Mesendoderm (in vitro differentiated cells): ENCODE measurements around the gene SLC6A7.
A peak's percentile ranks its signal among the peaks of the same experiment; 100 is the strongest.
"Not testable (repeated sequence)": the region's sequence is repeated elsewhere in the genome, so short reads cannot be mapped to it uniquely, and the experiment has no call there.

Source experiments
- DNase-seq: peaks from one replicate; pipeline ENCODE4 v3.0.0; 2013
- H2AK5ac ChIP-seq: 2 replicates; pipeline ENCODE4 v1.6.1; 2013; ENCODE audit warnings: low read length, inconsistent platforms
- H2BK120ac ChIP-seq: 2 replicates; pipeline ENCODE4 v1.6.1; 2013; ENCODE audit warnings: low read depth, mild to moderate bottlenecking, low read length, moderate library complexity, mixed read lengths
- H2BK15ac ChIP-seq: replicated peaks from 2 replicates; pipeline ENCODE4 v1.6.1; 2013; ENCODE audit warnings: low read depth, mild to moderate bottlenecking, moderate library complexity
- H2BK5ac ChIP-seq: 2 replicates; pipeline ENCODE4 v1.6.1; 2013; ENCODE audit warnings: low read length, inconsistent platforms
- H3K18ac ChIP-seq: 2 replicates; pipeline ENCODE4 v1.6.1; 2013; ENCODE audit warnings: mild to moderate bottlenecking, low read length, mixed read lengths
- H3K23ac ChIP-seq: one replicate; pipeline ENCODE4 v1.6.1; 2013; ENCODE audit warnings: low read length
- H3K27ac ChIP-seq: 2 replicates; pipeline ENCODE4 v1.5.1; 2013; ENCODE audit warnings: low read depth, mild to moderate bottlenecking, inconsistent platforms, low read length, moderate library complexity
- H3K27me3 ChIP-seq: 2 replicates; pipeline ENCODE4 v1.6.1; 2013; ENCODE audit warnings: low read length, control low read depth, mild to moderate bottlenecking, inconsistent platforms; ENCODE audit not compliant: insufficient read depth, poor library complexity
- H3K36me3 ChIP-seq: 2 replicates; pipeline ENCODE4 v1.6.1; 2013; ENCODE audit warnings: low read length, inconsistent platforms; ENCODE audit not compliant: control insufficient read depth, insufficient read depth
- H3K4ac ChIP-seq: one replicate; pipeline ENCODE4 v1.6.1; 2013; ENCODE audit warnings: low read depth, mild to moderate bottlenecking, low read length, moderate library complexity
- H3K4me1 ChIP-seq: 2 replicates; pipeline ENCODE4 v1.6.1; 2013; ENCODE audit warnings: low read depth, low read length, inconsistent platforms; ENCODE audit not compliant: control insufficient read depth
- H3K4me2 ChIP-seq: 2 replicates; pipeline ENCODE4 v1.6.1; 2013; ENCODE audit warnings: low read length
- H3K4me3 ChIP-seq: 2 replicates; pipeline ENCODE4 v1.5.1; 2013; ENCODE audit warnings: mild to moderate bottlenecking, low read length
- H3K56ac ChIP-seq: one replicate; pipeline ENCODE4 v1.6.1; 2013; ENCODE audit warnings: low read length
- H3K79me1 ChIP-seq: 2 replicates; pipeline ENCODE4 v1.6.1; 2013; ENCODE audit warnings: low read length, inconsistent platforms
- H3K79me2 ChIP-seq: 2 replicates; pipeline ENCODE4 v1.6.1; 2013; ENCODE audit warnings: mild to moderate bottlenecking, low read length; ENCODE audit not compliant: control insufficient read depth, insufficient read depth
- H3K9ac ChIP-seq: 2 replicates; pipeline ENCODE4 v1.6.1; 2013; ENCODE audit warnings: low read length, inconsistent platforms
- H4K5ac ChIP-seq: one replicate; pipeline ENCODE4 v1.6.1; 2013; ENCODE audit warnings: low read length
- H4K8ac ChIP-seq: one replicate; pipeline ENCODE4 v1.6.1; 2013; ENCODE audit warnings: low read depth, mild to moderate bottlenecking, control low read depth, low read length, moderate library complexity
- WGBS: extraction: QIAGEN DNeasy Blood & Tissue Kit; methylation state at CpG from one replicate; pipeline ENCODE4 v1.1.7; 2013; ENCODE audit warnings: low lambda C conversion rate, missing lambda C conversion rate; ENCODE audit not compliant: insufficient coverage; ENCODE audit errors: extremely low coverage; 5-methylcytosine and 5-hydroxymethylcytosine counted together

The SLC6A7 gene

GRCh38 chr5:150248493-150248892 is 58.6 kb downstream of the SLC6A7 start:
- H3K4ac ChIP-seq, H3K79me2 ChIP-seq, H3K27ac ChIP-seq, H3K4me2 ChIP-seq, H3K18ac ChIP-seq, H3K79me1 ChIP-seq, H2AK5ac ChIP-seq, H3K23ac ChIP-seq, H3K4me1 ChIP-seq, H2BK120ac ChIP-seq, H3K56ac ChIP-seq, DNase-seq, H3K27me3 ChIP-seq, H2BK5ac ChIP-seq, H4K8ac ChIP-seq, H4K5ac ChIP-seq, H3K9ac ChIP-seq, H3K4me3 ChIP-seq, H3K36me3 ChIP-seq, H2BK15ac ChIP-seq: not testable (repeated sequence)
- WGBS, result no CpG with 5 or more reads among the region's 6 CpGs

GRCh38 chr5:150248946-150249345 is 59.1 kb downstream of the SLC6A7 start:
- Histone ChIP-seq H4K5ac (no peak overlapping the region), H3K36me3 (no peaks in the 10 kb centered on the region), H2BK5ac (no peak overlapping the region), H3K4ac (no peak overlapping the region), H3K4me1 (no peaks in the 10 kb centered on the region), H3K27ac (no peak overlapping the region), H2AK5ac (no peak overlapping the region), H4K8ac (no peak overlapping the region), H3K56ac (no peak overlapping the region), H3K4me2 (no peak overlapping the region), H3K23ac (no peak overlapping the region), H3K79me1 (no peaks in the 10 kb centered on the region), H3K9ac (no peak overlapping the region), H2BK15ac (no peak overlapping the region), H3K79me2 (no peaks in the 10 kb centered on the region), H3K18ac (no peak overlapping the region), H3K27me3 (no peaks in the 10 kb centered on the region), H2BK120ac (no peak overlapping the region), H3K4me3 (no peak overlapping the region)
- DNase-seq, result no peak
- WGBS, result no CpG with 5 or more reads among the region's 3 CpGs

GRCh38 chr5:150249744-150250143 is 59.9 kb downstream of the SLC6A7 start:
- H3K27me3 ChIP-seq, result no peaks in the 10 kb centered on the region
- no peaks in the 10 kb centered on the region for H3K79me1 ChIP-seq
- H3K9ac ChIP-seq, result no peak overlapping the region
- no CpG with 5 or more reads among the region's 5 CpGs for WGBS
- no peak overlapping the region for H3K56ac ChIP-seq
- no peak overlapping the region for H2BK120ac ChIP-seq
- no peak overlapping the region for H3K4me2 ChIP-seq
- H3K23ac ChIP-seq, result no peak overlapping the region
- H3K4me1 ChIP-seq, result no peaks in the 10 kb centered on the region
- no peak overlapping the region for H4K5ac ChIP-seq
- no peak overlapping the region for H2BK5ac ChIP-seq
- H2AK5ac ChIP-seq, result no peak overlapping the region
- H3K4ac ChIP-seq, result no peak overlapping the region
- H3K18ac ChIP-seq, result no peak overlapping the region
- H2BK15ac ChIP-seq, result no peak overlapping the region
- no peaks in the 10 kb centered on the region for H3K79me2 ChIP-seq
- H3K36me3 ChIP-seq, result no peaks in the 10 kb centered on the region
- no peak overlapping the region for H3K4me3 ChIP-seq
- no peak overlapping the region for H3K27ac ChIP-seq
- DNase-seq, result peak; percentile 43
- H4K8ac ChIP-seq, result no peak overlapping the region

GRCh38 chr5:150251504-150251903 is 61.6 kb downstream of the SLC6A7 start:
- Histone ChIP-seq H3K79me2 (no peaks in the 10 kb centered on the region), H3K4ac (no peak overlapping the region), H3K4me2 (no peak overlapping the region), H2BK120ac (no peak overlapping the region), H2BK5ac (no peak overlapping the region), H2BK15ac (no peak overlapping the region), H3K23ac (no peak overlapping the region), H4K5ac (no peak overlapping the region), H4K8ac (no peak overlapping the region), H3K4me1 (no peaks in the 10 kb centered on the region), H2AK5ac (no peak overlapping the region), H3K27ac (no peak overlapping the region), H3K56ac (no peak overlapping the region), H3K9ac (no peak overlapping the region), H3K27me3 (no peaks in the 10 kb centered on the region), H3K79me1 (no peaks in the 10 kb centered on the region), H3K4me3 (no peak overlapping the region), H3K36me3 (no peaks in the 10 kb centered on the region), H3K18ac (no peak overlapping the region)
- no CpG with 5 or more reads among the region's 7 CpGs for WGBS
- no peak for DNase-seq

- Histone ChIP-seq H3K23ac (no peak overlapping the region), H3K4me3 (no peak overlapping the region), H2BK120ac (no peak overlapping the region), H3K4me1 (no peaks in the 10 kb centered on the region), H2AK5ac (no peak overlapping the region), H2BK15ac (no peak overlapping the region), H3K4me2 (no peak overlapping the region), H4K8ac (no peak overlapping the region), H3K56ac (no peak overlapping the region), H3K4ac (no peak overlapping the region), H2BK5ac (no peak overlapping the region), H3K36me3 (no peaks in the 10 kb centered on the region), H3K27ac (no peak overlapping the region), H3K9ac (no peak overlapping the region), H3K79me1 (no peaks in the 10 kb centered on the region), H3K27me3 (no peaks in the 10 kb centered on the region), H3K79me2 (no peaks in the 10 kb centered on the region), H3K18ac (no peak overlapping the region), H4K5ac (no peak overlapping the region)
- no CpG with 5 or more reads among the region's 6 CpGs for WGBS
- DNase-seq, result no peak
Observed at GRCh38 chr5:150252489-150252888, 62.6 kb downstream of the SLC6A7 start.

- H3K56ac ChIP-seq, result no peak overlapping the region
- no peak overlapping the region for H4K8ac ChIP-seq
- no peak overlapping the region for H2BK15ac ChIP-seq
- H3K79me1 ChIP-seq, result no peaks in the 10 kb centered on the region
- no peak overlapping the region for H2BK120ac ChIP-seq
- no peak overlapping the region for H3K9ac ChIP-seq
- H3K79me2 ChIP-seq, result no peaks in the 10 kb centered on the region
- no peak overlapping the region for H3K4me2 ChIP-seq
- no peak overlapping the region for H3K4ac ChIP-seq
- H3K4me3 ChIP-seq, result no peak overlapping the region
- no peak overlapping the region for H4K5ac ChIP-seq
- no CpG with 5 or more reads among the region's 10 CpGs for WGBS
- H3K27me3 ChIP-seq, result no peaks in the 10 kb centered on the region
- H2BK5ac ChIP-seq, result no peak overlapping the region
- H3K27ac ChIP-seq, result no peak overlapping the region
- H3K18ac ChIP-seq, result no peak overlapping the region
- no peaks in the 10 kb centered on the region for H3K4me1 ChIP-seq
- no peaks in the 10 kb centered on the region for H3K36me3 ChIP-seq
- H2AK5ac ChIP-seq, result no peak overlapping the region
- H3K23ac ChIP-seq, result no peak overlapping the region
- DNase-seq, result peak; percentile 49
Observed at GRCh38 chr5:150253416-150254208, 63.8 kb downstream of the SLC6A7 start.
